T-helper 17 cell (primary cell): Measurements from ENCODE around the gene SPIN1. TPM values are rescaled to one million over a fixed set of nuclear protein-coding genes. Genes with fewer than 3 reads are reported as not detected.

Experiments
- ATAC-seq: fragments of 150-1000 bp; cut with Tn5 transposase; 2 replicates; pipeline ENCODE4 v1.10.0; 2021; ENCODE audit warnings: mild to moderate bottlenecking, moderate library complexity
- DNase-seq, 3 donors: peaks; one replicate each; pipeline versions ENCODE4 v3.0.0 to v3.0.0-alpha.2; 2020 to 2021
- H3K9me3 ChIP-seq: one replicate; pipeline ENCODE4 v1.7.0; 2013; ENCODE audit warnings: low read length, mild to moderate bottlenecking; ENCODE audit not compliant: control insufficient read depth, poor library complexity, severe bottlenecking
- H3K27ac Mint-ChIP-seq: one replicate; pipeline ENCODE4 v1.8.0; 2022; ENCODE audit warnings: mild to moderate bottlenecking, moderate library complexity, mixed read lengths
- H3K27me3 Mint-ChIP-seq: one replicate; pipeline ENCODE4 v1.8.0; 2022; ENCODE audit warnings: mixed read lengths
- H3K36me3 Mint-ChIP-seq: one replicate; pipeline ENCODE4 v1.8.0; 2022; ENCODE audit warnings: low read depth, mixed read lengths
- H3K4me1 Mint-ChIP-seq: one replicate; pipeline ENCODE4 v1.8.0; 2022; ENCODE audit warnings: mild to moderate bottlenecking, mixed read lengths
- H3K4me3 Mint-ChIP-seq: one replicate; pipeline ENCODE4 v1.8.0; 2022; ENCODE audit warnings: mild to moderate bottlenecking, moderate library complexity, mixed read lengths
- total RNA-seq, 4 donors: library from RNA in 2 of 4; stranded (reverse) in 2 of 4; gene quantifications; one replicate each; pipeline ENCODE4 v1.2.3 and lab custom pipeline; 2022 to 2026

Gene SPIN1
- total RNA-seq, 2 donors from 2014 or later: 18.7 to 25.1 TPM

DNA sequence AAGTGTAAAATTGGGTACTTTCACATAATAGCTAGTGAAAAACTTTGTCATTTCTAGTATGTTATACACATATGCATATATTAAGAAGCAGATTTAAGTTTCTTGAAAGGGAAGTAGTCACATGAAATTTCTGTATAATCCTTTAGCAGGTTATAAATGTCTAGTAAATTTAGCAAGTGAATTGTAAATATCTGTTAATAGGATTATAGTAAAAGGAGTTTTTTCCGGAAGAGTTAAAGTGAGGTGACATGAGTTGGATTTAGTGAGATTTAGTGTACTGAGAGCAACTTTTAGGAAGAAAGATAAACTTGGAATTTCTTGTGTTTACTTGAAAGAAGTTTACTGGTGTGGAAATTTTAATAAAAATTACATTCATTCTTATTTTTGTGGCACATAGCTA, 38.4 kb downstream of the SPIN1 start:
- no peaks in the 10 kb centered on the region for H3K27me3 Mint-ChIP-seq
- DNase-seq (no peak), ATAC-seq (no peak)
- H3K9me3 ChIP-seq: peaks cover under 1% of the 10 kb centered on the region
- no peaks in the 10 kb centered on the region for H3K36me3 Mint-ChIP-seq
- H3K27ac Mint-ChIP-seq: no peak overlapping the region
- H3K4me1 Mint-ChIP-seq: peaks cover 11% of the 10 kb centered on the region
- H3K4me3 Mint-ChIP-seq: no peak overlapping the region

DNA sequence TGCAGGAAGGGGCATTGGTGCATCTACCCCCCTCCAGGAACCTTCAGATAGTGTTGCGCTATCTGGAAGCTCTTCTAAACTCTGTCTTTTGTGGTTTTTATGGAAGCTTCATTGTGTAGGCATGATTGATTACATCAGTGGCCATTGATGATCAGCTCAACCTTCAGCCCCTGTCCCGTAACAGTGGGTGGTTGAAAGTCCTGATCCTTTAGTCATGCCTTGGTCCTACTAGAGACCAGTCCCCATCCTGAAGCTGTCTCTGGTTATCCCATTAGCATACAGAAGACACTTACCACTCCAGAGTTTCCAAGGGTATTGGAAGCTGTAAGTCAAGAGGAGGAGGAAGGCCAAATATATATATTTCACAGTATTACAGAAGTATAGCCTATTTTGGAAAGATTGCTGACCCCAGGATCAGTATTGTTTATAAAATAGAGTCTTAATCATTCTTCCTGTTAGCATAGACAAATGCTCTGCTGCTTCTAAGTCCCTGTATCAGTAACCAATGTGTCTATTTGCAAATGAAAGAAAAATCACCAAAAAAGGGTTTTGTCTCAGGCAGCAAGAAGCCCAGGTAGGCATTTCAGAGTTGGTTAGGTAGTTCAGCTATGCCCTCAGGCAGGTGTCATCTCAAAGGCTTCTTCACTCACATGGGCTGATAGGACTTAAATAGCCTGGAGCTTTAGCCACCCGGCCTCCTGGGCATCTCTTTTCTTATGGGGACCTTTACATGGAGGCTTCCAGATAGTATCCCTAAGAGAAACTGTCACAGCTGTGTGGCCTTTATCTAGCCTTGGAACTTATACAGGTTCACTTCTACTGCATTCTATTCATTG, 41.6 kb downstream of the SPIN1 start:
- H3K9me3 ChIP-seq: no peaks in the 10 kb centered on the region
- ATAC-seq (no peak), DNase-seq (no peak)
- Mint-ChIP-seq H3K27ac (no peak overlapping the region), H3K27me3 (no peaks in the 10 kb centered on the region), H3K36me3 (peaks cover 6% of the 10 kb centered on the region), H3K4me3 (no peak overlapping the region), H3K4me1 (peaks cover 19% of the 10 kb centered on the region)

DNA sequence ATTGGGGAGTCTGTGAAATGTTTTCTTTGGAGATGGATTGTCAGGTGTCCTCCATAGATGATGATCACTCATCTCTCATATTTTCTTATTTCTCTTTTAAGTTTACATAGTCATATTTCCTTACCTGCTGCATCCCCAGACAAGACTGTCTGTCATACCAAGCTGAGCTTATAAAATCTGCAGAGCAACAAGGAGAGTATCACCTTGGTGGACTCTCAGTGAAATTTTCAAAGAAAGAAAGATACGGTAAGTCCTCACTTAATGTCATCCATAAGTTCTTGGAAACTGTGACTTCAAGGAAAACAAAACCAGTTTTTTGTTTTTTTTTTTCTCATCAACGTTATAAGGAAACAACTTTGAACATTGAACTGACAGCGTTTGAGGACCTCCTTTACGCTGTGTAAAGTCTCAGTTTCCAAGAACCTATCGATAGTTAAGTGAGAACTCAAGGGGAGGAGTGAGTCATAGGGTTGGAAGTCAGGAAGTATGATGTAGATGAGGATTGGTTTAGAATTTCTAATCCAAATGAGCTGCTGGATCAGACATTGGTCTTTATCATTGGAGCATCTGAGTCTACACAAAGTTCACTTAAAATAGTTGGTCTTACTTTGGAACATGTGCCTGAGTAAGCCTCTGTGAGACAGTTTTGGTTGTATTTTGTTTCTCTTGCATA, 45.5 kb downstream of the SPIN1 start:
- Mint-ChIP-seq H3K36me3 (peaks cover 16% of the 10 kb centered on the region), H3K27me3 (no peaks in the 10 kb centered on the region), H3K4me3 (peak overlapping the region; percentile 33), H3K4me1 (peaks cover 25% of the 10 kb centered on the region), H3K27ac (peak overlapping the region; percentile 14)
- H3K9me3 ChIP-seq: no peaks in the 10 kb centered on the region
- ATAC-seq (no peak), DNase-seq (no peak)

DNA sequence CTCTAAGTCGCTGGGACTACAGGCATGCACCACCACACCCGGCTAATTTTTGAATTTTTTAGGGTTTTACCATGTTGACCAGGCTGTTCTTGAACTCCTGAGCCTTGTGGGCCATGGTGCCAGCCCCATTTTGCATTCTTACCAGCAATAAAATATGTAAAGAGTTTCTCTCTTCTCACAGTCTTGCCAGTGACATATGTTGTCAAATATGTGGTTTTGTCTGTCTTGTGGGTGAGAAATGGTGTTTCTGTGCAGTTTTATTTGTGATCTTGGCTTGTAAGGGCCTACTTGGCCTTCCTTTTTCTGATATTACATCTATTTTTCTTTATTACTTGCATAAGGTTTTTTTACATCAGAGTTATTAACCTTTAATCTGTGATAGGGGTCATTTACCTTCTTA, 47.1 kb downstream of the SPIN1 start:
- no peak for DNase-seq
- Mint-ChIP-seq H3K36me3 (peaks cover 16% of the 10 kb centered on the region), H3K4me1 (peaks cover 24% of the 10 kb centered on the region), H3K27ac (peak overlapping the region; percentile 21), H3K4me3 (no peak overlapping the region), H3K27me3 (no peaks in the 10 kb centered on the region)
- H3K9me3 ChIP-seq: no peaks in the 10 kb centered on the region
- no peak for ATAC-seq

DNA sequence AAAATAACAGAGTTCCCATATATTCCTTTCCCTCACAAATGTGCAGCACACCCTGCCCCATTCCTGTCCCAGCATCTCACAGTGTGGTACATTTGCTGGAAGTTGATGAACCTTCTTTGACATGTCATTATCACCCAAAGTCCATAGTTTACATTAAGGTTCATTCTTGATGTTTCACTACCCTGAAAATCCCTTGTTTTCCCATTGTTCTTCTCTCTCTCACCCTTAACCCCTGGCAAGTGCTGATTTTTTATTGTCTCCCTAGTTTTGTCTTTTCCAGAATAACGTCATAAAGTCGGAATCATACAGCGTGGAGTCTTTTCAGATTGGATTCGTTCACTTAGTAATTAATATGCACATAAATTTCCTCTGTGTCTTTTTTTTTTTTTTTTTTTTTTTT, 48.1 kb downstream of the SPIN1 start:
- Mint-ChIP-seq H3K27ac (no peak overlapping the region), H3K36me3 (peaks cover 16% of the 10 kb centered on the region), H3K27me3 (no peaks in the 10 kb centered on the region), H3K4me3 (no peak overlapping the region), H3K4me1 (peaks cover 24% of the 10 kb centered on the region)
- no peak for ATAC-seq
- DNase-seq: no peak
- H3K9me3 ChIP-seq: no peaks in the 10 kb centered on the region

DNA sequence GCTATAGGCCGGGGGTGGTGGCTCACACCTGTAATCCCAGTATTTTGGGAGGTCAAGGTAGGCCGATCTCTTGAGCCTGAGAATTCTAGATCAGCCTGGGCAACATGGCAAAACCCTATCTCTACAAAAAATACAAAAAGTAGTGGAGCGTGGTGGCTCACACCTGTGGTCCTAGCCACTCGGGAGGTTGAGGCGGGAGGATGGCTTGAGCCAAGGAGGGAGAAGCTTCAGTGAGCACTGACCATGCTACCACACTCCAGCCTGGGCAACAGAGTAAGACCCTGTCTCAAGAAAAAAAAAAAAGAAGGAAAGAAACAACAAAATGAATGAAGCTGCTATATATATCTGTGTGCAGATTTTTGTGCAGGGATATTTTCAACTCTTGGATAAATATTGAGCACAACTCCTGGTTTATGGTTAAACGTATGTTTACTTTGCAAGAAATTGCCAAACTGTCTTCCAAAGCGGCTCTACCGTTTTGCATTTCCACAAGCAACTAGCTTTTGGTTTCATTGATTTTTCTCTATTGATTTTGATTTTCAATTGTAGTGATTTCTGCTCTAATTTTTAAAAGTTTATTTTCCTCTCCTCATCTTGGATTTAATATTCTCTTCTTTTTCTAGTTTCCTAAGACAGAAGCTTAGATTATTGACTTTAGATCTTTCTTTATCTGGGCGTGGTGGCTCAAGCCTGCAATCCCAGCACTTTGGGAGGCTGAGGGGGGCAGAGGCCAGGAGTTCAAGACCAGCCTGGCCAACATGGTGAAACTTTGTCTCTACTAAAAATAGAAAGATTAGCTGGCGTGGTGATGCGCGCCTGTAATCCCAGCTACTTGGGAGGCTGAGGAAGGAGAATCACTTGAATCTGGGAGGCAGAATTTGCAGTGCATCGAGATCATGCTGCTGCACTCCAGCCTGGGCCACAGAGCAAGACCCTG, 49.2 kb downstream of the SPIN1 start:
- Mint-ChIP-seq H3K27me3 (no peaks in the 10 kb centered on the region), H3K27ac (no peak overlapping the region), H3K4me1 (peaks cover 27% of the 10 kb centered on the region), H3K4me3 (no peak overlapping the region), H3K36me3 (peaks cover 16% of the 10 kb centered on the region)
- ATAC-seq (no peak), DNase-seq (no peak)
- no peaks in the 10 kb centered on the region for H3K9me3 ChIP-seq

DNA sequence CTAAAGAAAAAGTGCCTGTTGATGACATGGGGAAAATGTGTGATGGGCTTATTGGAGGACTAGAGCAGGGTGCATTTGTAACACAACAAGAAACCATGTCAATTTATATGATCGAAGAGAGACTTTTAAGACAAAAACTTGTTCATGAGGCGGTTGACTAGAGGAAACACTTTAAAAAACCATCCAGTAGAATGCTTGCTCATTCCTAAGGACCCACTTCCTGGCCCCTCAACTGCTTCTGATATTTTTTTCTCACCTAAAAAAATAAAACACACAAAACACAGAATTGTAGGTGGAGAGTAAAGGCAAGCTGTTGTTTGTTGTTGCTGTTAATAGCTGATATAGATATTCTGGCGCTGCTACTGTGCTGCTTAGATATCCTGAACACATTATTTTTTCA, 50.6 kb downstream of the SPIN1 start:
- no peaks in the 10 kb centered on the region for H3K9me3 ChIP-seq
- DNase-seq: no peak
- no peaks in the 10 kb centered on the region for H3K27me3 Mint-ChIP-seq
- peaks cover 24% of the 10 kb centered on the region for H3K4me1 Mint-ChIP-seq
- no peak for ATAC-seq
- no peak overlapping the region for H3K27ac Mint-ChIP-seq
- H3K36me3 Mint-ChIP-seq: peaks cover 14% of the 10 kb centered on the region
- no peak overlapping the region for H3K4me3 Mint-ChIP-seq

DNA sequence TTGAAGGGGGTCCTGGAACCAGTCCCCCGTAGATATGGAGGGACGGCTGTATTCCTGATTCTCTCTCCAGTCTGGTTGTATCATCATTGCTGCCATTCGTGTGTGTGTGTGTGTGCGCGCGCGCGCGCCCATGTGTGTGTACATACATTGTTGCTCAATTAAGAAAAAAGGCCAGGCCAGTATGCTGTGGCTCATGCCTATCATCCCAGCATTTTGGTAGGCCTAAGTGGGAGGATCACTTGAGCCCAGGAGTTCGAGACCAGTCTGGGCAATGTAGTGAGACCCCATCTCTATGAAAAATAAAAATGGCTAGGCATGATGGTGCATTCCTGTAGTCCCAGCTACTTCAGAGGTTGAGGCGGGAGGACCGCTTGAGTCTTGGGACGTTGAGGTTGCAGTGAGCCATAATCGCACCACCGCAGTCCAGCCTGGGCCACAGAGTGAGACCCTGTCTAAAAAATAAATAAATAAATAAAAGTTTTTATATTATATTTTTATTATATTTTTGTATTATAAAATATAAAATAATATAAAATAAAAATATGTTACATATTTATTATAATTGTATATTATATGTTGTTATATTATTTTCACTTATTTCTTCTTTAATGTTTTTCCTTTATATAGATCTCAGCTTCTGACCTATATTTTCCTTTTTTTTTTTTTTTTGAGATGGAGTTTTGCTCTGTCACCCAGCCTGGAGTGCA, 53.2 kb downstream of the SPIN1 start:
- peaks cover 20% of the 10 kb centered on the region for H3K4me1 Mint-ChIP-seq
- peaks cover 7% of the 10 kb centered on the region for H3K36me3 Mint-ChIP-seq
- no peak overlapping the region for H3K4me3 Mint-ChIP-seq
- no peak for ATAC-seq
- DNase-seq: no peak
- H3K27me3 Mint-ChIP-seq: no peaks in the 10 kb centered on the region
- H3K27ac Mint-ChIP-seq: no peak overlapping the region
- H3K9me3 ChIP-seq: no peaks in the 10 kb centered on the region

DNA sequence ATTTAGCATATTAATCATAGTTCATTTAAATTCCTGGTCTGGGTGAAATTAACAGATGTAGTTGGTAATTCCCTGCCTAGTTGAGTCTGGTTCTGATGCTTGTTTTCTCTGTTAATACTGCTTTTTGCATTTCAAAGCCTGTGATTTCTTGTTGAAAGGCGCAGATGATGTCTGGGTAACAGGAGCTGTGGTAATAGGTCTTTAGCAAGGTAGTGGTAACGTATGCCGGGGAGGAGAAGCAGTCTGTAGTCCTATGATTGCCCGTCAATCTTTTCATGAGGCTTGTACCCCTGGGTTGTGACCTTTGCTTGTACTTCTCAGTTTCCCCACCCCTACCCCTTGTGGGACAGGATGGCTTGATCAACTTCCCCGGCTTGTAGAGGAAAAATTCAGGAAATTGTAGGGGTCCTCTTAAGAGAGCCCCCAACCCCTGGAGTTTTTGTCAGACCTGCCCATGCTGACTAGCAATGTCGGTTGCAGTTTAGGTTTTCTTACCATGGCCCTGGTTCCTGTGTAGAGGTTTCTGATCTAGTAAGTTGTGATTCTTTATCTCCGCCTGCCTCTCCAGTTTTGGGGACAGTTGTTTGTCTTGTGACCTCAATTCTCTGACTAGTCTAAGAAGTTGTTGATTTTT, 55.4 kb downstream of the SPIN1 start:
- Mint-ChIP-seq H3K27me3 (no peaks in the 10 kb centered on the region), H3K4me3 (no peak overlapping the region), H3K36me3 (peaks cover 7% of the 10 kb centered on the region), H3K27ac (peak overlapping the region; percentile 29), H3K4me1 (peaks cover 24% of the 10 kb centered on the region)
- no peak for ATAC-seq
- no peaks in the 10 kb centered on the region for H3K9me3 ChIP-seq
- DNase-seq: no peak

DNA sequence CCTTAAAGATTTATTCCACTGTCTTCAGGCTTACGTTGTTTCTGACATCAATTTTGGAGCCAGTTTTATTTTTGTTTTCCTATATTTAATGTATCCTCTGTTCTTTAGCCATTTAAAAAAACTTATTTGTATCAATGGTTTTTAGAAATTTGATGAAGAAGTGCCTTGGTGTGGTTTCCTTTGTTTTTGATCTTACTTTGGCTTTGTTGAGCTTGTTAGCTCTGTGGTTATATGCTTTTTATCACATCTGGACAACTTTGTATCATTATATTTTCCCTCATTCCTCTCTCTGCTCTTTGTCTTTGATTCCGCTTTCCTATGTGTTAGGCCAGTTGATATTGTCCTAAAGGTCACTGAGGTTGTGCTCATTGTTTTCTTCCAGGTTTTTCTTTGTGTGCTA, 58.5 kb downstream of the SPIN1 start:
- Mint-ChIP-seq H3K4me1 (peaks cover 19% of the 10 kb centered on the region), H3K27ac (no peak overlapping the region), H3K36me3 (peaks cover 10% of the 10 kb centered on the region), H3K27me3 (no peaks in the 10 kb centered on the region), H3K4me3 (no peak overlapping the region)
- DNase-seq: no peak
- ATAC-seq: no peak
- H3K9me3 ChIP-seq: no peaks in the 10 kb centered on the region

DNA sequence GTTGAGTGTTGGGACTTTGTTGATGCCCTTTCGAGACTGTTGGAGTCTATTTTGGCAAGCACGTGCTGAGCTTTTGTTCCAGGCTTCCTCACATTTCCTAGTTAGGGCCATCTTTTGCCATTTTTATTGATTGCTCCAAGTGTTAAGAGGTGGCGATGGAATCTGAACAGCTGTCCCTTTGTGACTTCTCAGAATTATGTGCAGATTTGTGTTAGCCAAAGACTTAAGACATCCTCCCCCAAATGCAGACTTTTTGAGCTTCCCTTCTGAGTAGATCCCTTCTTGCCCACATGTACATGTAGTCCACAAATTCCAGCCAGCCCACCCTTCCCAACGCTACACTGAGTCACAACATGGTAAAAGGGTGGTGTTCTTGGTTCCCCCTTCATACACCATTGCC, 59.2 kb downstream of the SPIN1 start:
- Mint-ChIP-seq H3K4me3 (no peak overlapping the region), H3K27me3 (no peaks in the 10 kb centered on the region), H3K27ac (peak overlapping the region; percentile 29), H3K36me3 (peaks cover 10% of the 10 kb centered on the region), H3K4me1 (peaks cover 16% of the 10 kb centered on the region)
- H3K9me3 ChIP-seq: no peaks in the 10 kb centered on the region
- DNase-seq (no peak), ATAC-seq (no peak)

DNA sequence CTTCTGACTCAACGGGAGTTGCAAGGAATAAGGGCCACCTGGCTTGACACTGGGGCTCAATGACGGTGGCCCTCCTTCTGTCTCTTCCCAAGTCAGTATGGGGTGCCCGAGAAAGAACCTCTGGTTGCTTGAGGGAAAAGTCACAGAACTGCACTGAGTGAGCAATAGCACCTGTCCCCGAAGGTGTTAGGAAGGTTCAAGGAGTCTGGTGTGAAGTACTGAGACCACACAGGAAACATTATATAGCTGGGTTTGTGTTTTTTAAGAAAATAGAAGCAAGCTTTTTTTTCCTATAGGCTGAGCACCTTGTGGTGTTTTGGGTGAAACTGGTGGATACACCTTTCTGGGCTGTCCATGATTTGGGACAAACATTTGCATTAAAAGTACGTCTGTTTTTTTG, 62.9 kb downstream of the SPIN1 start:
- peaks cover 10% of the 10 kb centered on the region for H3K4me1 Mint-ChIP-seq
- no peak for DNase-seq

More for the DNA sequence above, 62.9 kb downstream of the SPIN1 start:
- Mint-ChIP-seq H3K36me3 (peaks cover 7% of the 10 kb centered on the region), H3K27ac (no peak overlapping the region), H3K4me3 (peak overlapping the region; percentile 31), H3K27me3 (no peaks in the 10 kb centered on the region)
- H3K9me3 ChIP-seq: no peaks in the 10 kb centered on the region
- ATAC-seq: no peak
